ENCODE data around the gene PHETA1.

PHETA1 gene

GRCh38 chr12:111394480-111394879 is 25.6 kb upstream of the PHETA1 start:
- no peak for TF ChIP-seq CTCF (IDR thresholded peaks at IDR 0.05; ENCODE audit: insufficient read depth, low read depth, low read length, missing control alignments)
- no peak for DNase-seq (ENCODE audit: low read depth)
- H3K4me3 ChIP-seq (ENCODE audit: low read depth, low read length) = no peak overlapping the region

- H3K4me3 ChIP-seq (ENCODE audit: low read depth, low read length) = no peak overlapping the region
- DNase-seq (ENCODE audit: low read depth) = no peak
- no peak for TF ChIP-seq CTCF (IDR thresholded peaks at IDR 0.05; ENCODE audit: insufficient read depth, low read depth, low read length, missing control alignments)
These were observed 24.9 kb upstream of the PHETA1 start for GRCh38 chr12:111393700-111394300.

GRCh38 chr12:111390910-111391309 is 22.0 kb upstream of the PHETA1 start:
- no peak overlapping the region for H3K4me3 ChIP-seq (ENCODE audit: low read depth, low read length)
- TF ChIP-seq CTCF (IDR thresholded peaks at IDR 0.05; ENCODE audit: insufficient read depth, low read depth, low read length, missing control alignments) = no peak
- DNase-seq (ENCODE audit: low read depth) = no peak

- TF ChIP-seq CTCF (IDR thresholded peaks at IDR 0.05; ENCODE audit: insufficient read depth, low read depth, low read length, missing control alignments) = no peak
- H3K4me3 ChIP-seq (ENCODE audit: low read depth, low read length) = no peak overlapping the region
- DNase-seq (ENCODE audit: low read depth) = no peak
These were observed 20.7 kb upstream of the PHETA1 start for GRCh38 chr12:111389635-111390034.

- H3K4me3 ChIP-seq (ENCODE audit: low read depth, low read length) = no peak overlapping the region
- no peak for DNase-seq (ENCODE audit: low read depth)
- no peak for TF ChIP-seq CTCF (IDR thresholded peaks at IDR 0.05; ENCODE audit: insufficient read depth, low read depth, low read length, missing control alignments)
These were observed 18.9 kb upstream of the PHETA1 start for GRCh38 chr12:111387747-111388323.

GRCh38 chr12:111386885-111387284 is 18.0 kb upstream of the PHETA1 start:
- no peak for TF ChIP-seq CTCF (IDR thresholded peaks at IDR 0.05; ENCODE audit: insufficient read depth, low read depth, low read length, missing control alignments)
- DNase-seq (ENCODE audit: low read depth) = no peak
- no peak overlapping the region for H3K4me3 ChIP-seq (ENCODE audit: low read depth, low read length)

- no peak overlapping the region for H3K4me3 ChIP-seq (ENCODE audit: low read depth, low read length)
- no peak for DNase-seq (ENCODE audit: low read depth)
- TF ChIP-seq CTCF (IDR thresholded peaks at IDR 0.05; ENCODE audit: insufficient read depth, low read depth, low read length, missing control alignments) = no peak
These were observed 15.7 kb upstream of the PHETA1 start for GRCh38 chr12:111384596-111384995.

All from GM12865 (cell line).